ENCODE measurements around the gene CARS2.

The CARS2 gene

GRCh38 chr13:110640591-110641029 lies 65.3 kb downstream of the CARS2 start:
- TF ChIP-seq CTCF (IDR thresholded peaks at IDR 0.05) = no peak
- no peak for TF ChIP-seq ZFX (IDR thresholded peaks at IDR 0.05; ENCODE audit: borderline replicate concordance)
- H3K27ac ChIP-seq = no peak overlapping the region

DNA sequence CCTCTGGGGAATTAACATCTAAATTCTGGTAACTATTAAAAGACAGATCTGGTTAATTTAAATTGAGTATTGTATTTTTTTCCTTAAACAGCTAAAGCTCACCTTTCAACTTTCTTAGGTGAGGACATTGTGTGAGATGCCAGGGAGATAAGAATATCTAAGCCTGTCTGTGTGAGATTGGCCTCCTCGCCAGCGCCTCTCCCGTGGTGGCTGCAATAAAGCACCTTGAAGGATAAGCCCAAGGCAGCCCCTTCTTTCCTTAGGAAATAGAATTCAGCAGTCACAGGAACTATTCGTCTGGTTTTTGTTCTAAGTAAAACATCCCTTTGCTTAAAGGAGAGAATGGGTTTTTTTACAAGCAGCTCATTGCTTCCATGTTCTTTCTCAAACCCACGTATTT lies 66.0 kb downstream of the CARS2 start:
- H3K27ac ChIP-seq = no peak overlapping the region
- TF ChIP-seq ZFX (IDR thresholded peaks at IDR 0.05; ENCODE audit: borderline replicate concordance) (no peak), CTCF (IDR thresholded peaks at IDR 0.05) (no peak)

GRCh38 chr13:110638814-110639806 lies 66.8 kb downstream of the CARS2 start:
- no peak overlapping the region for H3K27ac ChIP-seq
- TF ChIP-seq ZFX (IDR thresholded peaks at IDR 0.05; ENCODE audit: borderline replicate concordance) (no peak), CTCF (IDR thresholded peaks at IDR 0.05) (no peak)

GRCh38 chr13:110638257-110638656 lies 67.7 kb downstream of the CARS2 start:
- H3K27ac ChIP-seq = no peak overlapping the region
- TF ChIP-seq ZFX (IDR thresholded peaks at IDR 0.05; ENCODE audit: borderline replicate concordance) (no peak), CTCF (IDR thresholded peaks at IDR 0.05) (no peak)

GRCh38 chr13:110637747-110638146 lies 68.2 kb downstream of the CARS2 start:
- TF ChIP-seq CTCF (IDR thresholded peaks at IDR 0.05) = no peak
- H3K27ac ChIP-seq = no peak overlapping the region

DNA sequence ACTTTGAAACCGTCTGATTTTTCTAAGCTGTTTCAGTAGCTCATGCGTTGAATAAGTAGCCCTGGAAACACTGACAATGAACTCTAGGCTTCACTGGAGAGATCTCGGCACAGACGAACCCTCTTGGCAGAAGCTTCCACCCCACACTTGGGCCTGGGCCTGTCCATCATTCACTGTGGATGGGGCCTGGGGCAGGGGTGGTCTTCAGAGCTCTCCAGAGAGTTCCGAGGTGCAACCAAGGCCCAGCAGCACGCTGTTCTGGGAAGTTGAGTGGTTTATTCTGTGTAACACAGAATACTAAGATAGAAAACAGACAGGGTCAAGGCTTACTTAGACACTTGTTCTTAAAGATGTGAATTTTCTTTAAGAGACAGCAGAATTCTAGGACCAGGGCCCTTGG lies 68.6 kb downstream of the CARS2 start:
- TF ChIP-seq CTCF (IDR thresholded peaks at IDR 0.05) (no peak), ZFX (IDR thresholded peaks at IDR 0.05; ENCODE audit: borderline replicate concordance) (no peak)
- H3K27ac ChIP-seq = no peak overlapping the region

- TF ChIP-seq CTCF (IDR thresholded peaks at IDR 0.05) (no peak), ZFX (IDR thresholded peaks at IDR 0.05; ENCODE audit: borderline replicate concordance) (no peak)
- no peak overlapping the region for H3K27ac ChIP-seq
Measured at GRCh38 chr13:110636701-110637201, 69.2 kb downstream of the CARS2 start.

All from 22Rv1 (cell line).